Spleen (tissue), 11 donors: ENCODE measurements around the gene MYO5B. TPM values are rescaled to one million over a fixed set of nuclear protein-coding genes. Genes with fewer than 3 reads are reported as not detected.

Experiments used
- DNase-seq: peaks from one replicate; pipeline ENCODE4 v3.0.0-alpha.2; 2020
- H3K27ac ChIP-seq, 8 donors: fragments of 200-600 bp; sonication (generic) in 7 of 8; 1 replicate in 4 of 8; 2 replicates in 4 of 8; pipeline versions ENCODE4 v1.5.0 to v1.8.0; 2016 to 2021; ENCODE audit warnings: inconsistent platforms in 4 of 8, mild to moderate bottlenecking in 4 of 8, moderate library complexity in 1 of 8
- H3K27me3 ChIP-seq, 7 donors: fragments of 200-600 bp; sonication (generic) in 6 of 7; replicated peaks in 1 of 7; 1 replicate in 4 of 7; 2 replicates in 3 of 7; pipeline versions ENCODE4 v1.5.0 to v1.8.0; 2016 to 2021; ENCODE audit warnings: inconsistent platforms in 3 of 7, mild to moderate bottlenecking in 1 of 7
- H3K36me3 ChIP-seq, 6 donors: fragments of 200-600 bp; sonication (generic) in 5 of 6; 1 replicate in 4 of 6; 2 replicates in 2 of 6; pipeline versions ENCODE4 v1.5.0 to v1.8.0; 2016 to 2021; ENCODE audit warnings: inconsistent platforms in 2 of 6
- H3K4me1 ChIP-seq, 6 donors: fragments of 200-600 bp; sonication (generic) in 5 of 6; 1 replicate in 3 of 6; 2 replicates in 3 of 6; pipeline versions ENCODE4 v1.5.0 to v1.8.0; 2016 to 2021; ENCODE audit warnings: inconsistent platforms in 3 of 6
- H3K4me3 ChIP-seq, 8 donors: fragments of 200-600 bp; sonication (generic) in 7 of 8; 1 replicate in 4 of 8; 2 replicates in 4 of 8; pipeline versions ENCODE4 v1.5.0 to v1.8.0; 2016 to 2021; ENCODE audit warnings: inconsistent platforms in 4 of 8, mild to moderate bottlenecking in 4 of 8, moderate library complexity in 2 of 8
- H3K9me3 ChIP-seq, 8 donors: fragments of 200-600 bp; sonication (generic) in 7 of 8; 1 replicate in 4 of 8; 2 replicates in 4 of 8; pipeline versions ENCODE4 v1.5.0 to v1.8.0; 2016 to 2021; ENCODE audit warnings: inconsistent platforms in 4 of 8
- POLR2A ChIP-seq, 3 donors: fragments of 450-650 bp; IDR thresholded peaks; one replicate each; pipeline ENCODE4 v1.5.1; 2017; ENCODE audit warnings: antibody characterized with exemption in 3 of 3, mild to moderate bottlenecking in 1 of 3
- POLR2AphosphoS5 ChIP-seq, 3 donors: sonication (generic); formaldehyde crosslinking; IDR thresholded peaks; one replicate each; pipeline ENCODE4 v1.5.1; 2017; ENCODE audit warnings: antibody characterized with exemption in 3 of 3
- WGBS, 5 donors: extraction: QIAGEN DNeasy Blood & Tissue Kit in 3 of 5; methylation state at CpG; one replicate each; pipeline versions ENCODE4 v1.1.5 to v1.1.7; 2013 to 2018; 5-methylcytosine and 5-hydroxymethylcytosine counted together
- intact Hi-C: fragments of 100-400 bp; cut with DNase I; formaldehyde crosslinking; loops from one replicate; pipeline ENCODE4 v1.15.0; 2023; ENCODE audit warnings: low total_unique reads
- polyA plus RNA-seq, 3 donors: library from polyadenylated mRNA; stranded (reverse); fragments of 200-250 nt; gene quantifications; one replicate each; pipeline ENCODE4 v1.2.1, GENCODE V29; 2013
- total RNA-seq, 7 donors: library from RNA; depleted of rRNA in 3 of 7; stranded (reverse); fragments of >200 nt in 3 of 7; fragmentation: NEBNext Ultra II Directional in 4 of 7; extraction: Animal tissue kit (Norgen Biotek cat#: 25700) in 4 of 7; gene quantifications; one replicate each; pipeline versions ENCODE4 v1.1.0 to v1.2.1, GENCODE V29; 2016 to 2021
- TF ChIP-seq, protein P1 (sequence below), 11 experiments: fragments of 200-600 bp in 7 of 11; fragments of 450-650 bp in 4 of 11; sonication (generic) in 4 of 11; IDR thresholded peaks in 8 of 11; conservative IDR thresholded peaks in 3 of 11; 1 replicate in 7 of 11; 2 replicates in 4 of 11; pipeline versions ENCODE4 v1.4.0 to v1.8.0; 2016 to 2021; ENCODE audit warnings: antibody characterized with exemption in 11 of 11, inconsistent platforms in 4 of 11, mild to moderate bottlenecking in 1 of 11
- donor health status: healthy with polysubstance abuse.
- donor health status: DM: no; HTN: no; CAD: no; lungs with moderate emphysema.
- donor health status: DM: no; HTN: no; CAD: no.
- donor health status: Bipolar disorder and iron deficiency.
- donor health status: healthy.
- donor health status: DM: no; HTN: no; CAD: no.
- donor health status: DM: yes; HTN: yes; CAD: no.

The MYO5B gene
- total and polyA plus RNA-seq, 10 donors, result 0.74 to 6.0 (median 2.4) TPM

DNA sequence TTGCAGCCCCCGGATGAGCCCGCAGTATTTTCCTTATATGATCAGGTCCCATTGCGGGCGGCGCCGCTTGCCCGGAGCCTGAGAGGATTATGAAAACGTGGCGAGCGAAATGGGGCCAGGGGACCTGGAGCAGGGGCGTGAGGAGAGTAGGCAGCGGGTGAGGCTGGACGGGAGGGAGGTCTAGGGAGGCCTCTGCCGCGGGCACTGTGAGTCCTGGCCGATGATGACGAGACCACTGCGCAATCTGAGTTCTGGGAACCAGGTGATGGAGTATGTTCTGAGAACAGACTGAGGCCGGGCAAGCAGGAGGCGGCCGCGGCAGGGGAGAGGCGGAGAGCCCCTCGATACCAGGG, 380.8 kb downstream of the MYO5B start:
- intact Hi-C loops, result no loop called here
- WGBS, 5 donors, result 0 to 1% (median 1%) methylated on average over 14 to 24 of the region's 24 CpGs
- no peak for DNase-seq

DNA sequence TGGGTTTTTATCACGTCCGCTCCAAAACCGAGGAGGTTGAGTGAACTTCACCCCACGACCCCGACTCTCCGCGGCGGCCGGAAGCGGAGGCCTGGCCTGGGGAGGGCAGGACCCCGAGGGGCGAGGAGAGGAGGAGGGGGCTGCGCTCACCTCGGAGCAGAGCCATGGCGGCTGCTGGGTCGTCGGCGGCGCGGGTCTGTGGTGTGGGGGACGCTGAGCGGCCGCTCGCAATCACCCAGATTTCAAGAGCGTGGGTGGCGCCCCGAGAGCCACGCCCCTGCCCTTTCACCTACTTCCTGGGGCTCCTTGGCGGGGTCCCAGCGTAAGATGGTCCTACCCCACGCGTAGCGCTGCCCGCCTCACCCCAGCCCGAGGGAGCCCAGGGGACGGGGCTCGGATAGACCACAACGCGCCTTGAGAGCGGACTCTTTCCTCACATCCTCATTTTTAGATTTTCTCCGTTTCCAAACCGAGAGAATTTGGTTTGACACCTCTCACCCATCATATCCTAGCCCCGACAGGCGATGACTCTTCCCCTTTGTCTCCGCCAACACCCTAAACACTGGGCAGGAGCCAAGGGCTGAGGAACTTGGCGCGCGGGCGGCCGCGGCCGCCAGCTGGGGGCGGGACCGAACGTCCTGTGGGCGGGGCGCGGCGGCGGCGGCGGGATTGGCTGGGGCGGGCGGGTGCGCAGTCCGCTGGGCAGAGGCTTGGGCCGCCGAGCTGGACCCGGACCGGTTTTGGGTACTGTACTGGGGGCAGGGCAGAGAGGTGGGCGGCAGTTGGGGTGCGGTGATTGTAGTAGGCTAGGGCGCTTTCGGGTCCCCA, 381.4 kb downstream of the MYO5B start, which contains the start of gene ACAA2:
Gene ACAA2 (minus strand): TSS at position 215 of the 828 bp plus-strand sequence. CDS start 49 bp downstream, at position 166.
- Histone ChIP-seq H3K4me1 (peaks cover 14 to 62% (median 28%) of the 10 kb centered on the region in 6 donors), H3K36me3 (peaks cover 0 to 6% (median 0%) of the 10 kb centered on the region in 6 donors), H3K27me3 (no peaks in the 10 kb centered on the region), H3K9me3 (peaks cover 0 to 22% (median 14%) of the 10 kb centered on the region in 8 donors), H3K27ac (peak within 1 kb of the TSS; percentile 95 to 99 (median 98)), H3K4me3 (peak within 1 kb of the TSS; percentile 69 to 84 (median 72))
- 0 to 1% (median 0%) methylated on average over 40 to 74 of the region's 74 CpGs for WGBS, 5 donors
- peak; percentile 96 for DNase-seq
- TF ChIP-seq POLR2A (IDR thresholded peaks at IDR 0.05) (peak in 2 of 3 donors; percentile 16 to 40), POLR2AphosphoS5 (IDR thresholded peaks at IDR 0.05) (peak; percentile 84 to 93 (median 86))
- TF ChIP-seq, protein P1, sequence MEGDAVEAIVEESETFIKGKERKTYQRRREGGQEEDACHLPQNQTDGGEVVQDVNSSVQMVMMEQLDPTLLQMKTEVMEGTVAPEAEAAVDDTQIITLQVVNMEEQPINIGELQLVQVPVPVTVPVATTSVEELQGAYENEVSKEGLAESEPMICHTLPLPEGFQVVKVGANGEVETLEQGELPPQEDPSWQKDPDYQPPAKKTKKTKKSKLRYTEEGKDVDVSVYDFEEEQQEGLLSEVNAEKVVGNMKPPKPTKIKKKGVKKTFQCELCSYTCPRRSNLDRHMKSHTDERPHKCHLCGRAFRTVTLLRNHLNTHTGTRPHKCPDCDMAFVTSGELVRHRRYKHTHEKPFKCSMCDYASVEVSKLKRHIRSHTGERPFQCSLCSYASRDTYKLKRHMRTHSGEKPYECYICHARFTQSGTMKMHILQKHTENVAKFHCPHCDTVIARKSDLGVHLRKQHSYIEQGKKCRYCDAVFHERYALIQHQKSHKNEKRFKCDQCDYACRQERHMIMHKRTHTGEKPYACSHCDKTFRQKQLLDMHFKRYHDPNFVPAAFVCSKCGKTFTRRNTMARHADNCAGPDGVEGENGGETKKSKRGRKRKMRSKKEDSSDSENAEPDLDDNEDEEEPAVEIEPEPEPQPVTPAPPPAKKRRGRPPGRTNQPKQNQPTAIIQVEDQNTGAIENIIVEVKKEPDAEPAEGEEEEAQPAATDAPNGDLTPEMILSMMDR (IDR thresholded peaks at IDR 0.05 in 8 of 11, conservative IDR thresholded peaks at IDR 0.05 in 3 of 11), result no peak
- intact Hi-C loops, result no loop called here

More for the DNA sequence above, 380.8 kb downstream of the MYO5B start:
- Histone ChIP-seq H3K36me3 (peaks cover 0 to under 1% (median 0%) of the 10 kb centered on the region in 6 donors), H3K4me3 (peak overlapping the region; percentile 69 to 84 (median 72)), H3K4me1 (peaks cover 14 to 68% (median 28%) of the 10 kb centered on the region in 6 donors), H3K27ac (peak overlapping the region; percentile 95 to 99 (median 98)), H3K27me3 (no peaks in the 10 kb centered on the region), H3K9me3 (peaks cover 0 to 16% (median 8%) of the 10 kb centered on the region in 8 donors)
- TF ChIP-seq POLR2A (IDR thresholded peaks at IDR 0.05), result no peak
- TF ChIP-seq, protein P1 (IDR thresholded peaks at IDR 0.05 in 8 of 11, conservative IDR thresholded peaks at IDR 0.05 in 3 of 11), result no peak

DNA sequence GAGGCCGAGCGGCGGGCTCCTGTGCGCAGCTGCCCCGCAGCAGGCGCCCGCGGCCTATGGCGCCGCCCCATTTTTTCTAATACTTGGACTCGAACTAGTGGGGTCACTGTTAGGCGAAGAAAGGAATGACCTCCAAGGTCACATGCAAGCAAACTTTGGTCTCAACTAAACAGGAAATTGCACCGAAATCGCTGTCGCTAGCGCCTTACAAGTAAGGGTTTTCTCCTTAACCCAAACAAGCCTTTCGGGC, 382.0 kb downstream of the MYO5B start:
- 0 to 4% (median 2%) methylated on average over 9 to 17 of the region's 17 CpGs for whole genome bisulfite sequencing, 5 donors
- H3K36me3 ChIP-seq, result peaks cover 0 to 11% (median 0%) of the 10 kb centered on the region in 6 donors
- DNase-seq, result peak; percentile 85
- TF ChIP-seq POLR2AphosphoS5 (IDR thresholded peaks at IDR 0.05) (no peak), POLR2A (IDR thresholded peaks at IDR 0.05) (no peak)
- TF ChIP-seq, protein P1 (IDR thresholded peaks at IDR 0.05 in 8 of 11, conservative IDR thresholded peaks at IDR 0.05 in 3 of 11), result no peak
- H3K27ac ChIP-seq, result peak overlapping the region; percentile 95 to 99 (median 98)
- H3K4me1 ChIP-seq, result peaks cover 14 to 57% (median 28%) of the 10 kb centered on the region in 6 donors
- intact Hi-C loops, result no loop called here
- peaks cover 0 to 27% (median 20%) of the 10 kb centered on the region in 8 donors for H3K9me3 ChIP-seq
- peak overlapping the region; percentile 69 to 84 (median 72) for H3K4me3 ChIP-seq
- no peaks in the 10 kb centered on the region for H3K27me3 ChIP-seq
